ENCODE results near the gene ARMC10. TPM values are rescaled to one million over a fixed set of nuclear protein-coding genes. Genes with fewer than 3 reads are reported as not detected.

The ARMC10 gene
- total and polyA plus RNA-seq, 12 donors: 9.9 to 31.2 (median 22.7) TPM

GRCh38 chr7:103116991-103117390 lies 42.1 kb downstream of the ARMC10 start:
- intact Hi-C loops (cut with DNase I): no loop called here

GRCh38 chr7:103117465-103117864 lies 42.5 kb downstream of the ARMC10 start:
- Histone ChIP-seq H3K27me3 (no peaks in the 10 kb centered on the region), H3K4me3 (no peak overlapping the region), H3K36me3 (peaks cover 0 to 63% (median 11%) of the 10 kb centered on the region in 9 donors), H3K9me3 (no peaks in the 10 kb centered on the region), H3K4me1 (no peaks in the 10 kb centered on the region), H3K27ac (no peak overlapping the region)
- ATAC-seq (no peak), DNase-seq (no peak)
- intact Hi-C loops (cut with DNase I): no loop called here
- 92 to 95% methylated on average over 2 of the region's 2 CpGs for WGBS, 2 donors
- TF ChIP-seq CTCF (IDR thresholded peaks at IDR 0.05): no peak

More at GRCh38 chr7:103116991-103117390, 42.1 kb downstream of the ARMC10 start:
- DNase-seq (no peak), ATAC-seq (no peak)
- TF ChIP-seq CTCF (IDR thresholded peaks at IDR 0.05): no peak
- Histone ChIP-seq H3K4me3 (no peak overlapping the region), H3K36me3 (peaks cover 0 to 60% (median 11%) of the 10 kb centered on the region in 9 donors), H3K4me1 (no peaks in the 10 kb centered on the region), H3K27ac (no peak overlapping the region), H3K9me3 (peaks cover 0 to 2% (median 0%) of the 10 kb centered on the region in 11 donors), H3K27me3 (no peaks in the 10 kb centered on the region)

- no peak for TF ChIP-seq CTCF (IDR thresholded peaks at IDR 0.05)
- Histone ChIP-seq H3K36me3 (peaks cover 0 to 80% (median 15%) of the 10 kb centered on the region in 9 donors), H3K27ac (no peak overlapping the region), H3K27me3 (no peaks in the 10 kb centered on the region), H3K4me1 (no peaks in the 10 kb centered on the region), H3K9me3 (no peaks in the 10 kb centered on the region), H3K4me3 (no peak overlapping the region)
- ATAC-seq (no peak), DNase-seq (no peak)
- WGBS, 2 donors: 95% methylated on average over 11 of the region's 11 CpGs
- intact Hi-C loops (cut with DNase I): no loop called here
Observed at GRCh38 chr7:103119791-103120291, 44.9 kb downstream of the ARMC10 start.

- DNase-seq (no peak), ATAC-seq (no peak)
- no peaks in the 10 kb centered on the region for H3K4me1 ChIP-seq
- TF ChIP-seq CTCF (IDR thresholded peaks at IDR 0.05): no peak
- no peaks in the 10 kb centered on the region for H3K9me3 ChIP-seq
- H3K27ac ChIP-seq: no peak overlapping the region
- WGBS, 2 donors: 91 to 100% methylated on average over 1 of the region's 1 CpG
- H3K36me3 ChIP-seq: peaks cover 0 to 83% (median 16%) of the 10 kb centered on the region in 9 donors
- H3K27me3 ChIP-seq: no peaks in the 10 kb centered on the region
- no peak overlapping the region for H3K4me3 ChIP-seq
- intact Hi-C loops (cut with DNase I): no loop called here
Observed at GRCh38 chr7:103120362-103120761, 45.4 kb downstream of the ARMC10 start.

Measured in heart right ventricle (tissue), 16 donors.